Spleen (tissue), 7 donors: ENCODE measurements around the gene AGPS.

Experiments used
- POLR2A ChIP-seq, 3 donors: fragments of 450-650 bp; IDR thresholded peaks; one replicate each; pipeline ENCODE4 v1.5.1; 2017; ENCODE audit warnings: antibody characterized with exemption in 3 of 3, mild to moderate bottlenecking in 1 of 3
- POLR2AphosphoS5 ChIP-seq, 3 donors: sonication (generic); formaldehyde crosslinking; IDR thresholded peaks; one replicate each; pipeline ENCODE4 v1.5.1; 2017; ENCODE audit warnings: antibody characterized with exemption in 3 of 3
- TF ChIP-seq, protein P1 (sequence below), 11 experiments: fragments of 200-600 bp in 7 of 11; fragments of 450-650 bp in 4 of 11; sonication (generic) in 4 of 11; IDR thresholded peaks in 8 of 11; conservative IDR thresholded peaks in 3 of 11; 1 replicate in 7 of 11; 2 replicates in 4 of 11; pipeline versions ENCODE4 v1.4.0 to v1.8.0; 2016 to 2021; ENCODE audit warnings: antibody characterized with exemption in 11 of 11, inconsistent platforms in 4 of 11, mild to moderate bottlenecking in 1 of 11
- donor health status: DM: no; HTN: no; CAD: no; lungs with moderate emphysema.
- donor health status: DM: no; HTN: no; CAD: no.
- donor health status: DM: no; HTN: no; CAD: no.

DNA sequence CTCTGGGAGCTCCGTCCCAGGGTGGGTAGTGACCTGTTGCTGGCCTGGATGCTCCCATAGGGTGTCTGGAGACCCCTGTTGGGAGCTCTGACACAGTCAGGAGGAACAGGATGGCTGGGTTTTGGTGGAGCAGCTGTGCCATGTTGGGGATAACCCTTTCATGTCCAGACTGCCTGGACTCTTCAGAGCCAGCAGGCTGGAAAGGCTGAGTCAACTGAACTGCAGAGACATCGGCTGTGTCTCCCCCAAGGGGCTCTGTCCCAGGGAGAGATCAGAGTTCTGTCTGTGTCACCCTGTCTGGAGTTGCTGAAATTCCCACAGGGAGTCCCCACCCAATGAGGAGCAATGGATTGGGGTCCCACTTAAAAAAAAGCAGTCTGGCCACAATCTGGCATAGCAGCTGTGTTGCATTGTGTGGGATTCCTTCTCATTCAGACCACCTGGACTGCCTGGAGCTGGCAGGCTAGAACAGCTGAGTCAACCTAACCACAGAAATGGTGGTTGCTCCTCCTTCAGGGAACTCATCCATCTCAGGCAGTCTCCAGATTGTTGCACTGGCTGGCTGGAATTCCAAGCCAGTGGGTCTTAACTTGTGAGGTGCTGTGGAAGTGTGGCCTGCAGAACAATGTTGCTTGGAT, 37.2 kb downstream of the AGPS start:
- TF ChIP-seq POLR2A (IDR thresholded peaks at IDR 0.05): no peak
- TF ChIP-seq, protein P1, sequence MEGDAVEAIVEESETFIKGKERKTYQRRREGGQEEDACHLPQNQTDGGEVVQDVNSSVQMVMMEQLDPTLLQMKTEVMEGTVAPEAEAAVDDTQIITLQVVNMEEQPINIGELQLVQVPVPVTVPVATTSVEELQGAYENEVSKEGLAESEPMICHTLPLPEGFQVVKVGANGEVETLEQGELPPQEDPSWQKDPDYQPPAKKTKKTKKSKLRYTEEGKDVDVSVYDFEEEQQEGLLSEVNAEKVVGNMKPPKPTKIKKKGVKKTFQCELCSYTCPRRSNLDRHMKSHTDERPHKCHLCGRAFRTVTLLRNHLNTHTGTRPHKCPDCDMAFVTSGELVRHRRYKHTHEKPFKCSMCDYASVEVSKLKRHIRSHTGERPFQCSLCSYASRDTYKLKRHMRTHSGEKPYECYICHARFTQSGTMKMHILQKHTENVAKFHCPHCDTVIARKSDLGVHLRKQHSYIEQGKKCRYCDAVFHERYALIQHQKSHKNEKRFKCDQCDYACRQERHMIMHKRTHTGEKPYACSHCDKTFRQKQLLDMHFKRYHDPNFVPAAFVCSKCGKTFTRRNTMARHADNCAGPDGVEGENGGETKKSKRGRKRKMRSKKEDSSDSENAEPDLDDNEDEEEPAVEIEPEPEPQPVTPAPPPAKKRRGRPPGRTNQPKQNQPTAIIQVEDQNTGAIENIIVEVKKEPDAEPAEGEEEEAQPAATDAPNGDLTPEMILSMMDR (IDR thresholded peaks at IDR 0.05 in 8 of 11, conservative IDR thresholded peaks at IDR 0.05 in 3 of 11): no peak
- TF ChIP-seq POLR2AphosphoS5 (IDR thresholded peaks at IDR 0.05): no peak
